K562 (cell line): ENCODE measurements around the gene NBDY. TPM values are rescaled to one million over a fixed set of nuclear protein-coding genes. Genes with fewer than 3 reads are reported as not detected.
"Not testable (repeated sequence)": the region's sequence is repeated elsewhere in the genome, so short reads cannot be mapped to it uniquely, and the experiment has no call there.

ENCODE experiments used
- ATAC-seq: fragments of 200-7000 bp; cut with Tn5 transposase; 3 replicates; pipeline ENCODE4 v1.9.1; 2020; ENCODE audit warnings: moderate library complexity
- BruUV-seq: library from RNA; stranded (reverse); fragments of 400-500 nt; replicated peaks from 2 replicates; lab custom pipeline; 2021; lab: Mats Ljungman, UMichigan
- CTCF ChIA-PET: fragments of 300-600 bp; formaldehyde crosslinking; extraction: SDS; loops from one replicate; lab custom pipeline; 2021; ENCODE audit warnings: low intra/inter-chr PET ratio; lab: Yijun Ruan, JAX
- POLR2A ChIA-PET: fragments of 300-600, 350-650 bp; sonication (Branson Sonifier 250); formaldehyde crosslinking; extraction: SDS; loops from one replicate; lab custom pipeline; 2021; ENCODE audit warnings: antibody characterized with exemption, inconsistent platforms; lab: Yijun Ruan, JAX
- DNase-seq, 4 experiments: peaks; one replicate each; pipeline versions ENCODE4 v3.0.0 to v3.0.0-alpha.2; 2011 to 2018; ENCODE audit warnings: low spot score in 3 of 4, mixed read lengths in 3 of 4; ENCODE audit errors: extremely low read depth in 1 of 4
- FAIRE-seq: peaks from 2 replicates; lab custom pipeline; 2011; peaks lifted over from hg19 to GRCh38; lab: Jason Lieb, UNC
- H2AFZ ChIP-seq: 2 replicates; pipeline ENCODE4 v1.6.0; 2011; ENCODE audit warnings: low read depth, low read length, control low read depth, inconsistent platforms
- H3K27ac ChIP-seq: fragments of 200-600 bp; 3 replicates; pipeline ENCODE4 v1.8.0; 2011; ENCODE audit warnings: low read depth, mild to moderate bottlenecking, control low read depth, inconsistent platforms, low read length, moderate library complexity, mixed read lengths; ENCODE audit errors: extremely low read depth
- H3K27me3 ChIP-seq, 2 experiments: fragments of 300-600 bp in 1 of 2; 2 replicates in 1 of 2; 3 replicates in 1 of 2; pipeline versions ENCODE4 v1.6.0 to v1.8.0; 2011; ENCODE audit warnings: inconsistent platforms in 2 of 2, low read length in 2 of 2, mild to moderate bottlenecking in 1 of 2, mixed read lengths in 1 of 2, moderate library complexity in 1 of 2; ENCODE audit not compliant: control insufficient read depth in 2 of 2, insufficient read depth in 2 of 2
- H3K36me3 ChIP-seq: fragments of 300-600 bp; 3 replicates; pipeline ENCODE4 v1.8.0; 2011; ENCODE audit warnings: mild to moderate bottlenecking, low read length, inconsistent platforms; ENCODE audit not compliant: control insufficient read depth, insufficient read depth
- H3K4me1 ChIP-seq, 2 experiments: fragments of 200-600 bp in 1 of 2; replicated peaks in 1 of 2; 2 replicates in 1 of 2; 3 replicates in 1 of 2; pipeline versions ENCODE4 v1.5.1 to v1.8.0; 2011; ENCODE audit warnings: inconsistent platforms in 2 of 2, low read length in 2 of 2, mild to moderate bottlenecking in 1 of 2, mixed read lengths in 1 of 2, moderate library complexity in 1 of 2; ENCODE audit not compliant: control insufficient read depth in 2 of 2, insufficient read depth in 2 of 2
- H3K4me2 ChIP-seq: 2 replicates; pipeline ENCODE4 v1.6.1; 2011; ENCODE audit warnings: low read length, control low read depth, inconsistent platforms, mixed read lengths; ENCODE audit not compliant: insufficient read depth
- H3K4me3 ChIP-seq: fragments of 200-600 bp; sonication (generic), shearing (Covaris generic); 2 replicates; pipeline ENCODE4 v1.5.1; 2016; ENCODE audit warnings: control low read depth, inconsistent platforms
- H3K79me2 ChIP-seq: fragments of 200-600 bp; 3 replicates; pipeline ENCODE4 v1.8.0; 2011; ENCODE audit warnings: low read length, inconsistent platforms; ENCODE audit not compliant: control insufficient read depth, insufficient read depth
- H3K9ac ChIP-seq, 2 experiments: 2 replicates each; pipeline versions ENCODE4 v1.6.0 to v1.6.1; 2011; ENCODE audit warnings: low read depth in 2 of 2, low read length in 2 of 2, control low read depth in 1 of 2, inconsistent platforms in 1 of 2, mild to moderate bottlenecking in 1 of 2, mixed read lengths in 1 of 2; ENCODE audit not compliant: insufficient read depth in 1 of 2
- H3K9me1 ChIP-seq: one replicate; pipeline ENCODE4 v1.6.0; 2011; ENCODE audit warnings: inconsistent platforms, mild to moderate bottlenecking, low read length, moderate library complexity; ENCODE audit not compliant: control insufficient read depth, insufficient read depth
- H3K9me3 ChIP-seq: replicated peaks from 2 replicates; pipeline ENCODE4 v1.5.1; 2011; ENCODE audit warnings: low read depth, low read length, inconsistent platforms; ENCODE audit not compliant: control insufficient read depth, insufficient read depth
- H4K20me1 ChIP-seq: replicated peaks from 2 replicates; pipeline ENCODE4 v1.6.1; 2011; ENCODE audit warnings: low read length, inconsistent platforms, mixed read lengths; ENCODE audit not compliant: control insufficient read depth, insufficient read depth
- WGBS: fragments of 100-300 bp; shearing (Covaris generic); methylation state at CpG from one replicate; pipeline ENCODE4 v1.1.6; 2016; ENCODE audit warnings: low coverage, mixed read lengths; ENCODE audit not compliant: insufficient coverage; ENCODE audit errors: missing lambda C conversion rate; 5-methylcytosine and 5-hydroxymethylcytosine counted together
- in situ Hi-C: fragments of 300-500 bp; cut with MboI; formaldehyde crosslinking; loops from 4 replicates; pipeline ENCODE4 v1.15.0; 2018; ENCODE audit warnings: inconsistent platforms, mixed read lengths
- intact Hi-C: fragments of 100-400 bp; cut with micrococcal nuclease; formaldehyde crosslinking; loops from 2 replicates; pipeline ENCODE4 v1.14.2; 2022
- polyA plus RNA-seq, 8 experiments: library from polyadenylated mRNA; depleted of rRNA in 4 of 8; stranded (reverse) in 5 of 8; unstranded in 3 of 8; fragments of >200 nt; fragmentation: Nextera tagmentation in 2 of 8; fragmentation: Illumina TruSeq in 1 of 8; extraction: Ambion mirVana in 2 of 8; extraction: Trizol in 1 of 8; gene quantifications; 2 replicates each; pipeline versions ENCODE4 v1.2.1 to v1.2.3, GENCODE V29; 2011 to 2014; ENCODE audit warnings: inconsistent platforms in 1 of 8, missing spikeins in 1 of 8
- total RNA-seq, 7 experiments: library from RNA; depleted of rRNA in 6 of 7; stranded (reverse); fragments of >200 nt in 6 of 7; fragmentation: Illumina TruSeq in 2 of 7; extraction: Trizol in 2 of 7; gene quantifications; 2 replicates each; pipeline versions ENCODE4 v1.2.1 to v1.2.3, GENCODE V29; 2011 to 2021; ENCODE audit warnings: low replicate concordance in 1 of 7

NBDY gene
- total and polyA plus RNA-seq, 9 of the 15 experiments (the other 6 are each of a cell fraction or from before 2014, with no cell fraction given): 1.00 to 24.7 (median 7.0) TPM

DNA sequence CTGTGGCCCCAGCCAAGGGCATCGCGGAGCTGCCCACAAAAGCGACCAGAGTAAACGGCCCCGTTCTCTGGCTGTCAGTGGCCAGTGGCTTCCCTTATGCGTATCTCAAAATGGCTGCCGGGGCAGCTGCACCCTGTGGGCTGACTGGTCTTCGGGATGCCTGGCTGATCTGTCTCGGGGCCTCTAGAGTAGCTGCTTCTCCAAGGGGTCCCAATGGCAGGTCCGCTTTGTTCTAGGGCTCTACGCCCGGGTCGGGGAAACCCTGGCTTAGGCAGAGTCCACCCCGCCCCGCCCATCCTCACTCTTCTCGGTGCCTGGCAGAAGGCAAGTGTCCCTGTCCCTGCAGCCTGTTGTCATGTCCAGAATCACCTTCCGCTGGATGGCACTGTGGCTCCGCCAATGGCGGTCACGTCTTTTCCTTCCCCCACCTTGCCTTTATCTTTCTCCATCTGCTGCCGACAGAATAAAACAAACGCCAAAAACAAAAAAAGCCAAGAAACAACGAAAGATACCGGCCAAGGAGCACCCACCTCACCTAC is 44.5 kb downstream of the NBDY start:
- H4K20me1 ChIP-seq, H3K27me3 ChIP-seq, H3K36me3 ChIP-seq, ATAC-seq, H3K4me2 ChIP-seq, DNase-seq, H3K9ac ChIP-seq, BruUV-seq, intact Hi-C loops, in situ Hi-C loops, H3K9me1 ChIP-seq, H3K27ac ChIP-seq, H3K9me3 ChIP-seq, H3K4me3 ChIP-seq, FAIRE-seq, H2AFZ ChIP-seq, POLR2A ChIA-PET, H3K4me1 ChIP-seq, H3K79me2 ChIP-seq, CTCF ChIA-PET: not testable (repeated sequence)
- WGBS: no CpG with 5 or more reads among the region's 24 CpGs

DNA sequence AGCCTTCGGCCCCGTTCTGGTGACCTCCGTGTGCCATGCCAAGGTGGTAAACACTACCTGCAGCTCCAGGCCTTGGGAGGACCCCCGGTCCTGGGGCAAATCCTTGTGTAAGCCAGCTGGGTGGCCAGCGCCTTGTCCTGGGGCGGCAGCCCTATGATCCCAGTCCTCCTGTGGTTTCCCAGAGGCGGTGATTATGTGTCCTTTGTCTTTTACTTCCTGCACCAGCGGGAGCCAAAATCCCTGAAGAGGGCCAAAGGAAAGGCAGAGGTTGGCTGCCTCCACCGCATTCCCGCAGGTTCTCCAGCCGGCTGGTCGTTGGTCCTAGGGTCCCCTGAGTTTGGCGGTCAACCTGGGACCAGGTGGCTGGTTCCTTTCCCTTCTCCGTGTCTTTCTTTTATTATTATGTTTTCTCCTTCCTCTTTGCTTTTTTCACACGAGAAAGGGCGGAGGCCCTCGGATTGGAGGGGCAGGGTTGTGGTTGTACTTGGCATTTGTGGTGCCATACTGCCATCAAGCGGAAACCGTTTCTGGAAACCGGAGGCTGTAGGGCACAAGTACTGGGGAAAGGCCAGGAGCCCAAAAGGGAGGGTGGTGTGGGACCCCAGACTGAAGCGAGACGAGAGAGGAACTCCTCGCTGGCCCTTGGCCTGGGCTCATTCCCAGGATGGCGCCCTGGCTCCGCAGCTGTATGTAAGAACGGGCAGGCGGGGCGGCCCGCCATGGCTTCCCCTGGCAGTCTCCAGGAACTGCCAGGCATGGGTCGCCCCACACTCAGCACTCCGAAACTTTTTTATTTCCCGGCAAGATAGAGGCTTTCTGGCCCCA is 49.3 kb downstream of the NBDY start:
- H2AFZ ChIP-seq, ATAC-seq, H3K36me3 ChIP-seq, in situ Hi-C loops, H3K79me2 ChIP-seq, H3K4me1 ChIP-seq, H3K27ac ChIP-seq, H3K9me1 ChIP-seq, POLR2A ChIA-PET, DNase-seq, H3K9ac ChIP-seq, BruUV-seq, H3K4me3 ChIP-seq, H3K27me3 ChIP-seq, intact Hi-C loops, H3K9me3 ChIP-seq, H3K4me2 ChIP-seq, FAIRE-seq, H4K20me1 ChIP-seq, CTCF ChIA-PET: not testable (repeated sequence)
- no CpG with 5 or more reads among the region's 32 CpGs for WGBS

DNA sequence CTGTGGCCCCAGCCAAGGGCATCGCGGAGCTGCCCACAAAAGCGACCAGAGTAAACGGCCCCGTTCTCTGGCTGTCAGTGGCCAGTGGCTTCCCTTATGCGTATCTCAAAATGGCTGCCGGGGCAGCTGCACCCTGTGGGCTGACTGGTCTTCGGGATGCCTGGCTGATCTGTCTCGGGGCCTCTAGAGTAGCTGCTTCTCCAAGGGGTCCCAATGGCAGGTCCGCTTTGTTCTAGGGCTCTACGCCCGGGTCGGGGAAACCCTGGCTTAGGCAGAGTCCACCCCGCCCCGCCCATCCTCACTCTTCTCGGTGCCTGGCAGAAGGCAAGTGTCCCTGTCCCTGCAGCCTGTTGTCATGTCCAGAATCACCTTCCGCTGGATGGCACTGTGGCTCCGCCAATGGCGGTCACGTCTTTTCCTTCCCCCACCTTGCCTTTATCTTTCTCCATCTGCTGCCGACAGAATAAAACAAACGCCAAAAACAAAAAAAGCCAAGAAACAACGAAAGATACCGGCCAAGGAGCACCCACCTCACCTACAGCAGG is 50.0 kb downstream of the NBDY start:
- POLR2A ChIA-PET, H3K4me1 ChIP-seq, BruUV-seq, H4K20me1 ChIP-seq, DNase-seq, H3K79me2 ChIP-seq, H3K4me2 ChIP-seq, H3K27me3 ChIP-seq, H3K27ac ChIP-seq, H3K9me3 ChIP-seq, intact Hi-C loops, H3K9ac ChIP-seq, CTCF ChIA-PET, ATAC-seq, H2AFZ ChIP-seq, H3K36me3 ChIP-seq, FAIRE-seq, in situ Hi-C loops, H3K9me1 ChIP-seq, H3K4me3 ChIP-seq: not testable (repeated sequence)
- no CpG with 5 or more reads among the region's 24 CpGs for WGBS
